ENCODE data around the gene LRBA. TPM values are rescaled to one million over a fixed set of nuclear protein-coding genes. Genes with fewer than 3 reads are reported as not detected.
A peak's percentile ranks its signal among the peaks of the same experiment; 100 is the strongest.

LRBA gene
- total and polyA plus RNA-seq, 9 of the 15 experiments (the other 6 are each of a cell fraction or from before 2014, with no cell fraction given), result 24.2 to 88.7 (median 59.7) TPM

DNA sequence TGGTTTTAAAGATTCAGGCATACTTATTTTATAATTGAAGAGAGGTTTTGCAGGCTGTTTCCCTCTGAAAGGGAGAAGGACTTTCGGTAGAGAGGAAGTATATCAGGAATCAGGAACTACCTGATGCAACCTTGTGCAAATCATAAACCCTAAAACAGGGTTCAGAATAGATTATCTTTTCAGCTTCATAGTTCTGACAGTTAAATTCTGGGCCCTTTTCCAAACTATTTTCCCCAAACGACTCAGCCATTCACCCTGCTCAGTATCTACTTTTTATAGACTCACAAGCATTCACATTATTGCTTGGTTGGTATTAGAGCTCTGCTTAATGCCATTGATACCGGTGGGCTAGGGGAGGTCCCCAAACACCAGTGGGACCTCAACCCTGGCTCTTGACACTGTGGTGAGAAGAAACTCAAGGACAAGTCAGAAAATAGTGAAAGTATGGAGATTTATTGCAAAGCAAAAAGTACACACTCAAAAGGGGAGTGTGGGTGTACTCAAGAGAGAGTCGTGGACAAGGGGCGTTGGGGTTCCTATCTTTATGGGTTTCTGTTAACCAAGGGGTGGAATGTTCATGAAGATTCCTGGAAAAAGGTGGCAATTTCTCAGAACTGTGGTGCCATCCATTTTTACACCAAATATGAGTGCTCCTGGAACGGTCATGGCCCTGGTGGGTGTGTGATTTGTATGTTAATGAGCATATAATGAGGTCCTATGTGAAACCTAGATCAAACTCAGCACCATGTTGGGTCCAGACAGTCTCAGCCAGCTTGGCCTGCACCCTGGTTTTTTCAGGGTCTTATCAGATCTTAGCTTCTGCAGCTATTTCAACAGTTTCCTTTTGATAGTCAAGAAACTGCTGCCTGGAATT is 698.5 kb downstream of the LRBA start (continued):
- TF ChIP-seq GABPB2 (CRISPR knock-in tag; conservative IDR thresholded peaks at IDR 0.05), result no peak
- TF ChIP-seq, protein P1, sequence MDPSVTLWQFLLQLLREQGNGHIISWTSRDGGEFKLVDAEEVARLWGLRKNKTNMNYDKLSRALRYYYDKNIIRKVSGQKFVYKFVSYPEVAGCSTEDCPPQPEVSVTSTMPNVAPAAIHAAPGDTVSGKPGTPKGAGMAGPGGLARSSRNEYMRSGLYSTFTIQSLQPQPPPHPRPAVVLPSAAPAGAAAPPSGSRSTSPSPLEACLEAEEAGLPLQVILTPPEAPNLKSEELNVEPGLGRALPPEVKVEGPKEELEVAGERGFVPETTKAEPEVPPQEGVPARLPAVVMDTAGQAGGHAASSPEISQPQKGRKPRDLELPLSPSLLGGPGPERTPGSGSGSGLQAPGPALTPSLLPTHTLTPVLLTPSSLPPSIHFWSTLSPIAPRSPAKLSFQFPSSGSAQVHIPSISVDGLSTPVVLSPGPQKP (CRISPR knock-in tag; IDR thresholded peaks at IDR 0.05), result no peak
- TF ChIP-seq U2AF2 (optimal IDR thresholded peaks at IDR 0.05; ENCODE audit: low read depth, low read length), result no peak
- TF ChIP-seq MXI1 (IDR thresholded peaks at IDR 0.05; ENCODE audit: low read depth, low read length), result no peak
- TF ChIP-seq ADNP (tag; IDR thresholded peaks at IDR 0.05), result peak; percentile 47
- peak; percentile 50 for TF ChIP-seq FOXM1 (IDR thresholded peaks at IDR 0.05; ENCODE audit: low read depth)
- no peak for TF ChIP-seq FOXM1 (CRISPR knock-in tag; IDR thresholded peaks at IDR 0.05; ENCODE audit: low read depth)
- no peak for TF ChIP-seq ZNF717 (CRISPR knock-in tag; IDR thresholded peaks at IDR 0.05)
- peak; percentile 86 for TF ChIP-seq ZNF197 (CRISPR knock-in tag; IDR thresholded peaks at IDR 0.05; ENCODE audit: low read depth)
- TF ChIP-seq FIP1L1 (IDR thresholded peaks at IDR 0.05; ENCODE audit: low read depth, low read length, poor library complexity, severe bottlenecking), result no peak
- no peak for TF ChIP-seq WHSC1 (IDR thresholded peaks at IDR 0.05; ENCODE audit: low read length)
- TF ChIP-seq RHOXF2B (CRISPR knock-in tag; conservative IDR thresholded peaks at IDR 0.05), result no peak
- TF ChIP-seq, protein P2, sequence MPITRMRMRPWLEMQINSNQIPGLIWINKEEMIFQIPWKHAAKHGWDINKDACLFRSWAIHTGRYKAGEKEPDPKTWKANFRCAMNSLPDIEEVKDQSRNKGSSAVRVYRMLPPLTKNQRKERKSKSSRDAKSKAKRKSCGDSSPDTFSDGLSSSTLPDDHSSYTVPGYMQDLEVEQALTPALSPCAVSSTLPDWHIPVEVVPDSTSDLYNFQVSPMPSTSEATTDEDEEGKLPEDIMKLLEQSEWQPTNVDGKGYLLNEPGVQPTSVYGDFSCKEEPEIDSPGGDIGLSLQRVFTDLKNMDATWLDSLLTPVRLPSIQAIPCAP (CRISPR knock-in tag; IDR thresholded peaks at IDR 0.05; ENCODE audit: borderline replicate concordance), result no peak
- TF ChIP-seq SAP30 (IDR thresholded peaks at IDR 0.05; ENCODE audit: borderline replicate concordance, insufficient read depth, low read depth, low read length, poor library complexity, severe bottlenecking), result no peak
- no peak for TF ChIP-seq PHF20 (IDR thresholded peaks at IDR 0.05; ENCODE audit: partially characterized antibody)
- TF ChIP-seq ZNF507 (tag; conservative IDR thresholded peaks at IDR 0.05), result no peak
- TF ChIP-seq SOX6 (IDR thresholded peaks at IDR 0.05), result peak; percentile 50; the same call in 1 of the 2 replicates
- TF ChIP-seq CREBBP (IDR thresholded peaks at IDR 0.05; ENCODE audit: low read depth, low read length), result no peak
- no peak for TF ChIP-seq FOXJ3 (CRISPR knock-in tag; IDR thresholded peaks at IDR 0.05)
- no peak for TF ChIP-seq ZKSCAN1 (IDR thresholded peaks at IDR 0.05; ENCODE audit: low read depth, low read length)
- TF ChIP-seq CBX2 (IDR thresholded peaks at IDR 0.05; ENCODE audit: insufficient read depth, low read length, poor library complexity, severe bottlenecking), result no peak
- no peak for TF ChIP-seq ZNF316 (IDR thresholded peaks at IDR 0.05)
- no peak for TF ChIP-seq BRF1 (IDR thresholded peaks at IDR 0.05; ENCODE audit: borderline replicate concordance, extremely low read depth, insufficient read length)
- TF ChIP-seq KDM5B (IDR thresholded peaks at IDR 0.05; ENCODE audit: insufficient replicate concordance, low read depth, low read length), result no peak
- no peak for TF ChIP-seq CHD4 (IDR thresholded peaks at IDR 0.05; ENCODE audit: insufficient read depth, insufficient replicate concordance, low read depth, low read length, poor library complexity, severe bottlenecking)
- TF ChIP-seq KDM2B (CRISPR knock-in tag; IDR thresholded peaks at IDR 0.05), result no peak
- TF ChIP-seq POLR3G (IDR thresholded peaks at IDR 0.05; ENCODE audit: extremely low read depth, insufficient read length, insufficient replicate concordance), result no peak
- no peak for TF ChIP-seq POLR3A (IDR thresholded peaks at IDR 0.05; ENCODE audit: borderline replicate concordance, extremely low read depth, insufficient read depth, insufficient read length)

All from K562 (cell line).